ENCODE measurements around the gene PPL. TPM values are rescaled to one million over a fixed set of nuclear protein-coding genes. Genes with fewer than 3 reads are reported as not detected.

Gene PPL
- total RNA-seq, 1 donor from 2014 or later, result 142 TPM

DNA sequence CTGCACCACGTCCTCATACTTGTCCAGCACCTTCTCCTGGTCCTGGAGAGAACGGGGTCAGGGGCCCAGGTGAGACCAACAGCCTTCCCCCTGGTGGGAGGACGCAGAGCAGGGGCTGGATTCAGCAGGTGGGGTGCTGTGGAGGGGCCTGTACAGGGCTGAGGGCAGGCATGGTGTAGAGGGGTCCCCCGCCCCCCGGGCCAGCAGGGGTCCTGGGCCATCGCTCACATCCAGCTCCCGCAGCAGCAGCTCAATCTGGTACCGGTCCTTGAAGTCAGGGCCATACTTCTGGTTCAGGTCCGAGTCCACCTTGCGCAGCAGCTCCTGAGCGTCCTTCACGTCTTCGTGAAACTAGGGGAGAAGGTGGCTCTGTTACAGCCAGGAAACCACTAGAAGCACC, 41.6 kb downstream of the PPL start:
- peaks cover 13% of the 10 kb centered on the region for H3K36me3 Mint-ChIP-seq
- no peaks in the 10 kb centered on the region for H3K27me3 Mint-ChIP-seq
- H3K4me3 Mint-ChIP-seq, result no peak overlapping the region
- TF ChIP-seq, protein P1, sequence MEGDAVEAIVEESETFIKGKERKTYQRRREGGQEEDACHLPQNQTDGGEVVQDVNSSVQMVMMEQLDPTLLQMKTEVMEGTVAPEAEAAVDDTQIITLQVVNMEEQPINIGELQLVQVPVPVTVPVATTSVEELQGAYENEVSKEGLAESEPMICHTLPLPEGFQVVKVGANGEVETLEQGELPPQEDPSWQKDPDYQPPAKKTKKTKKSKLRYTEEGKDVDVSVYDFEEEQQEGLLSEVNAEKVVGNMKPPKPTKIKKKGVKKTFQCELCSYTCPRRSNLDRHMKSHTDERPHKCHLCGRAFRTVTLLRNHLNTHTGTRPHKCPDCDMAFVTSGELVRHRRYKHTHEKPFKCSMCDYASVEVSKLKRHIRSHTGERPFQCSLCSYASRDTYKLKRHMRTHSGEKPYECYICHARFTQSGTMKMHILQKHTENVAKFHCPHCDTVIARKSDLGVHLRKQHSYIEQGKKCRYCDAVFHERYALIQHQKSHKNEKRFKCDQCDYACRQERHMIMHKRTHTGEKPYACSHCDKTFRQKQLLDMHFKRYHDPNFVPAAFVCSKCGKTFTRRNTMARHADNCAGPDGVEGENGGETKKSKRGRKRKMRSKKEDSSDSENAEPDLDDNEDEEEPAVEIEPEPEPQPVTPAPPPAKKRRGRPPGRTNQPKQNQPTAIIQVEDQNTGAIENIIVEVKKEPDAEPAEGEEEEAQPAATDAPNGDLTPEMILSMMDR (conservative IDR thresholded peaks at IDR 0.05), result no peak
- H3K4me1 Mint-ChIP-seq (ENCODE audit: unreplicated experiment), result no peaks in the 10 kb centered on the region
- no peak overlapping the region for H3K27ac Mint-ChIP-seq
- no peaks in the 10 kb centered on the region for H3K9me3 Mint-ChIP-seq
- DNase-seq (ENCODE audit: extremely low spot score, unreplicated experiment), result no peak

DNA sequence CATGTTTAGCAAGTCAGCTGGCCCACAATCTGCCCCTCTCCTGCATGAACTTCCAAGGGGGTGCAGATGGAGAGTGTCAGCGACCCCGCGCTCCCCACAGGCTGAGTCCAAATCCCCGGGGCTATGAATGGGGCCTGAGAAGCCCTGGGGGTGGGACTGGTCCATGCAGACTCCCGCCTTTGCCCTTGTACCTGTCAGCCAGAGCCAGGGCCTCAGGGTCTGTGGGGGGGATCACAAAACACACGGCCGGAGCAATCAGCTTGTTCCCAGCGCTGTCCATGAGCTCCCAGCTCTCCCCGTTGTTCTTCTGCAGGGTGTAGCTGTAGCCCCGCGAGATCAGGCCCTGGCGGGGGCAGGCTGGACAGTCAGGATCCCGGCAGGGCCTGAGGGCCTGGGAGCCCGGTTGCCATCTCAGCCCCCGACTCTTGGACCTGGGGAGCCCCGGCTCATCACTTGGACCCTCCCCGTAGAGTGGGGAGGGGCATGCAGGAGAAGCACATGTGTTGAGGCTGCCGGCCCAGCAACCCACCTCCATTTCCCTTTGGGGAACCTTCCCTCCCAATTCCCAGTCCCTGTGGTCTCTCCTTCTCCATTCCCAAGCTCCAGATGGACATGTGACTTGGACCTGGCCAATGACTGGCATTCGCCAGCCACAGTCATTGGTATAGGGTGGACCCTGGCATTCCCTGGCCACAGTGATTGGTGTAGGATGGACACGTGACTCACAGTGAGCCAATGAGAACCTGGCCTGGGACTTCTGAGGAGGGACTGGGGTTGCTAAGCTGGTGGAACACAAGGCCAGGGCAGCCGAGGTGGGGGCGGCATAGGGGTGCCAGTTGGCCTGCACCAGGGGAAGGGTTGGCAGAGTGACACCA, 42.4 kb downstream of the PPL start:
- Mint-ChIP-seq H3K27ac (no peak overlapping the region), H3K27me3 (no peaks in the 10 kb centered on the region), H3K36me3 (peaks cover 13% of the 10 kb centered on the region), H3K4me1 (ENCODE audit: unreplicated experiment) (no peaks in the 10 kb centered on the region), H3K4me3 (no peak overlapping the region), H3K9me3 (no peaks in the 10 kb centered on the region)
- TF ChIP-seq, protein P1 (conservative IDR thresholded peaks at IDR 0.05), result no peak
- DNase-seq (ENCODE audit: extremely low spot score, unreplicated experiment), result no peak

DNA sequence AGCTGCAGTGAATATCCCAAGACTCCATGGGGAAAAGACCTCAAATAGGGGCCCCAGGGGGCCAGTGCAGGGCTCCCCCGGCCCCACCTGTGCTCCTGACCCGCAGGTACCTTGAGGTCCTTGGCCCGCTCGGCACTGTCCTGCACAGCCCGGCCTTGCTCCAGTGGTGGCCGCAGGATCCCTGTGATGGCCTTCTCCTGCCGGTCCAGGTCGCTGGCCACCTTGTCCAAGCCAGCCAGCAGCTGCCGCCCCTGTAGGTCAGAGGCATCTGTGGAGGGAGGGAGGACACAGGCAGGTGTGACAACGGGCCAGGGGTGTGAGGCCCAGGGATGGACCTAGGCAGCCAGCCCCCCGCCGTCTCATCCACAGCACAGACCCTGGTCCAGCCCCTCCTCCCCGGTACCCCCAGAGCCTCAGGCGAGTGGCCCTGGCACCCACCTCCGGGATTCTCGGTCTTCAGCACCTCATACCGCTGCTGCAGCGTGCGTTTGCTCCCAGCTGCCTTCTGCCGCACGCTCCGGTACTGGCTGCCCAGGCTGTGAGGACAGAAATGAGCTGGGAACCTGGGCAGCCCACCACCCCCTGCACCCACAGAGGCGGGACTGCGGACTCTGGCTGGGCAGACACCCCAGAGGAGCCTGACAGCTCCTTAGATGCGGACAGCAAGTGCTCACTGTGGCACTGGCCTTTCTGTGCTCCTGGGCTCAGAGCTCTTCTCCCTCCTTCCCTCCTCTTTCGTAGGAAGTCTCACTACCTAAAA, 43.7 kb downstream of the PPL start:
- H3K36me3 Mint-ChIP-seq, result peaks cover 10% of the 10 kb centered on the region
- H3K27ac Mint-ChIP-seq, result peak overlapping the region; percentile 64
- no peaks in the 10 kb centered on the region for H3K27me3 Mint-ChIP-seq

DNA sequence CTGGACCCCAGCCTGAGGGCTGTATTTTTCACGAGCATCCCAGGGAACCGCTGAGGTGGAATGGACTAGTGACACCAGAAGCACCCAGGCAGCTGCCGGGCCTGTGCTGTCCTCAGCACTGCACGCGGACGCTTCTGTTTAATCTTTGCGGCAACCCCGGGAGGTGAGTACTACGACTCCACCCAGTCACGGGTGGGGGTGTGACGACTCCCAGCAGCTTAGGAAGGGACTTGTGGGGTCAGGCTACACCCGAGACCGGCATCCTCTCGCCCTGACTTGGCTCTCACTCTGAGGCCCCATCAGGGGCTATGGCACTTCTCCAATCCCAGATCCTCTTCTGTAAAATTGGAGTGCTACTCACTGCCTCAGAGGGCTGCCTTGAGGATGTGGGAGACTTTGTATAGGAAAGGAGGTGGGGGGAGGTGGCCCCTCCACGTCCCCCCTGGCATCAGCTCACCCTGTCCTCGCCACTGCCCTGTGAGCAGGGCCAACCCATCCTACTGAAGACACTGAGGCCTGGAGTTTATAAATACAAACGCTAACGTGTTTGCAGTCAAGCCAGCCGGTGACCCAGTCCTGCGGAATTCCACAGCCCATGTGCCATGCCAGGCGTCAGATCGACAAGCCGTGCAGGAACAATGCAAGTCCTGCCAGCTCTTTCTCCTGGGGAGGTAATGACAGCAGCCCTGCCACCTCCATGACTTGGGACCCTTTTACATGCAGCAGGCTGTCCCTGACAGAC, 44.4 kb downstream of the PPL start:
- no peak overlapping the region for H3K4me3 Mint-ChIP-seq
- TF ChIP-seq, protein P1 (conservative IDR thresholded peaks at IDR 0.05), result no peak
- H3K9me3 Mint-ChIP-seq, result no peaks in the 10 kb centered on the region
- peaks cover 8% of the 10 kb centered on the region for H3K36me3 Mint-ChIP-seq
- peak overlapping the region; percentile 64 for H3K27ac Mint-ChIP-seq
- DNase-seq (ENCODE audit: extremely low spot score, unreplicated experiment), result no peak
- no peaks in the 10 kb centered on the region for H3K4me1 Mint-ChIP-seq (ENCODE audit: unreplicated experiment)
- no peaks in the 10 kb centered on the region for H3K27me3 Mint-ChIP-seq

More for the DNA sequence above, 43.7 kb downstream of the PPL start:
- Mint-ChIP-seq H3K4me1 (ENCODE audit: unreplicated experiment) (no peaks in the 10 kb centered on the region), H3K4me3 (no peak overlapping the region), H3K9me3 (no peaks in the 10 kb centered on the region)
- DNase-seq (ENCODE audit: extremely low spot score, unreplicated experiment), result no peak
- TF ChIP-seq, protein P1 (conservative IDR thresholded peaks at IDR 0.05), result no peak

DNA sequence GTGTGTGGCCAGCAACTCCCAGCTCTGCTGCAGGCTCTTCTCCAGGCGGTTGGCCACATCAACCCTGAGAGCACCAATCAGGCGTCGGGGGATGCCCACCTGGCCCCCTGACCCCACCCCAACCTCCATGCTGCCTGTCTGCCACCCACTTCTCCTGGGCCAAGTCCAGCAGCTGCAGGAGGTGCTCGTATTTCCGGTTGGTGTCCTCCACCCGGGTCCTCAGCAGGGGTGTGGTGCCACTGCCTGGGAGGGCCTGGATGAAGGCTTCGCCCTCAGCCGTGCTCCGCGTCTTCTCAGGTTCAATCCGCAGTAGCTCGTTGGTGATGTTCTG, 45.1 kb downstream of the PPL start:
- no peak overlapping the region for H3K4me3 Mint-ChIP-seq
- H3K36me3 Mint-ChIP-seq, result peaks cover 11% of the 10 kb centered on the region
- no peaks in the 10 kb centered on the region for H3K4me1 Mint-ChIP-seq (ENCODE audit: unreplicated experiment)
- DNase-seq (ENCODE audit: extremely low spot score, unreplicated experiment), result no peak
- H3K9me3 Mint-ChIP-seq, result no peaks in the 10 kb centered on the region
- no peak overlapping the region for H3K27ac Mint-ChIP-seq
- TF ChIP-seq, protein P1 (conservative IDR thresholded peaks at IDR 0.05), result no peak
- no peaks in the 10 kb centered on the region for H3K27me3 Mint-ChIP-seq
